PC-3 (cell line): ENCODE results near the gene PDLIM7.

Experiments used
- EZH2 ChIP-seq: fragments of 300-600 bp; sonication (generic); IDR thresholded peaks from one replicate; pipeline ENCODE4 v1.6.1; 2017; ENCODE audit warnings: antibody characterized with exemption, mild to moderate bottlenecking, low read length; ENCODE audit not compliant: unreplicated experiment
- EZH2phosphoT487 ChIP-seq: fragments of 300-600 bp; sonication (generic); IDR thresholded peaks from 2 replicates; pipeline ENCODE4 v1.6.1; 2018; ENCODE audit warnings: mild to moderate bottlenecking, antibody characterized with exemption, low read length, borderline replicate concordance
- TF ChIP-seq, protein P1 (sequence below): fragments of 300-600 bp; sonication (generic); conservative IDR thresholded peaks from 2 replicates; pipeline ENCODE4 v1.5.1; 2017; ENCODE audit warnings: antibody characterized with exemption, low read depth, mild to moderate bottlenecking, low read length

DNA sequence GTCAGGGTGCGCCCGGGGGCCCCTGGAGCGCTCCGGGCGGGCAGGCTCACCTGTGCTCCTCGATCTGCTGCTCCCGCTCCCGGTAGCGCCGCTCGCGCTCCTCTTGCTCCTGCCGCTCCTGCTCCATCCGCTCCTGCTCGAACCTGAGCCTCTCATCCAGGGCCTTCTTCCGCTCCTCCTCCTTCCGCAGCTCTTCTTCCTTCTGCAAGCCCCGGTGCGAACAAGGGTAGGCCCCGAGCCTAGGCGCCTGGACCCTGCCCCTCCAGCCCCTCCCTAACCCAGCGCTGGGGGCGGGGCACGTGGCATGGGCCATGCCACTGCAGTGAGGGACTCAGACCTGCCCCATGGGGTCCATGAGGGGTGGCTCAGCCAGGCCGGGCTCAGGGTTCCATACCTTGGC lies 30.5 kb downstream of the PDLIM7 start:
- TF ChIP-seq, protein P1, sequence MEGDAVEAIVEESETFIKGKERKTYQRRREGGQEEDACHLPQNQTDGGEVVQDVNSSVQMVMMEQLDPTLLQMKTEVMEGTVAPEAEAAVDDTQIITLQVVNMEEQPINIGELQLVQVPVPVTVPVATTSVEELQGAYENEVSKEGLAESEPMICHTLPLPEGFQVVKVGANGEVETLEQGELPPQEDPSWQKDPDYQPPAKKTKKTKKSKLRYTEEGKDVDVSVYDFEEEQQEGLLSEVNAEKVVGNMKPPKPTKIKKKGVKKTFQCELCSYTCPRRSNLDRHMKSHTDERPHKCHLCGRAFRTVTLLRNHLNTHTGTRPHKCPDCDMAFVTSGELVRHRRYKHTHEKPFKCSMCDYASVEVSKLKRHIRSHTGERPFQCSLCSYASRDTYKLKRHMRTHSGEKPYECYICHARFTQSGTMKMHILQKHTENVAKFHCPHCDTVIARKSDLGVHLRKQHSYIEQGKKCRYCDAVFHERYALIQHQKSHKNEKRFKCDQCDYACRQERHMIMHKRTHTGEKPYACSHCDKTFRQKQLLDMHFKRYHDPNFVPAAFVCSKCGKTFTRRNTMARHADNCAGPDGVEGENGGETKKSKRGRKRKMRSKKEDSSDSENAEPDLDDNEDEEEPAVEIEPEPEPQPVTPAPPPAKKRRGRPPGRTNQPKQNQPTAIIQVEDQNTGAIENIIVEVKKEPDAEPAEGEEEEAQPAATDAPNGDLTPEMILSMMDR, result no peak
- no peak for TF ChIP-seq EZH2
- TF ChIP-seq EZH2phosphoT487, result no peak
